HG03457 (cell line): ENCODE measurements around the gene TMEM271.

Experiments
- ATAC-seq: cut with Tn5 transposase; IDR thresholded peaks from one replicate; pipeline ENCODE4 v1.9.1; 2021; ENCODE audit warnings: moderate number of reproducible peaks; ENCODE audit not compliant: unreplicated experiment

TMEM271 gene, protein sequence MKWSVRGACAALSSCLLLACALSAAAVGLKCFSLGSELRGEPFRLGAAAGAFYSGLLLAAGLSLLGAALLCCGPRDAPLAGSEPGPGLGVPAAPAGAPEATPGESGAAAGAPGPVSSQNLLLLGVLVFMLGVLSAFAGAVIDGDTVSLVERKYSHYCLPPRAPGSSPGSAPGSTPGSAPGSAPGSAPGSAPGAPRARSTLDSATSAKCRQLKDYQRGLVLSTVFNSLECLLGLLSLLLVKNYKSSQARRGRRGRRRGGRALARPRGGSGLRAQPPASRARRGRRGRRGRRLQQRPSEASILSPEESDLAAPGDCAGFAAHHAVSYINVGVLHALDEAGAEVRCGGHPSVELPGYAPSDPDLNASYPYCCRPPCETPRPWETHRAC

DNA sequence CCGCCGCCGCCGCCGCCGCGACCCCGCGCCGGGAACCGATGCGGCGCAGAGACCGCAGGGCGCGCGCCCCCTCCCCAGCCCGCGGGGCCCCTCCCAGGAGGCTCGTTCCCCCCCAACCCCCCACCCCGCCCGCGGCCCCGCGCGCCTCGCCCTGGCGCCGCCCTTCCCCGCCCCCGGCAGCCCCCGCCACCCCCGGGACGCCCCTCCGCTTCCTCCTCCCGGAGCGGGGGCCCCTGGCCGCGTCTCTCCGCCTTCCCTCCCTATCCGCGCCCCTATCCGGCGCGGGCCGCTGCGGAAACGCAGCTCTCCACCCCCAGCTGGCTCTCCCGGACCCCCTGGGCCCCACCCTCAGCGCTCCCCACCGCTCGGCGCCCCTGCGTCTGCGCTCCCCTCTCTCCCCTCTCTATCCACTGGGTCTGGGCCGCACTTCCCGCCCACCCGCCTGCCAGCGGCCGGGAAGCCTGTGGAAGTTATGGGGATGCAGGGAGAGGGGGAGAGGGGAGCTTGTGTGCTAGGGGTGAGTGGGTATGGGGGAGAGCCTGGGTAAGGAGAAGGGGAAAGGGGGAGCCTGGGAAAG lies at the start of gene TMEM271:
Gene TMEM271 (minus strand): TSS at position 51 of the 577 bp plus-strand sequence. CDS start 233 bp downstream, outside the sequence.
- ATAC-seq, result no peak

- no peak for ATAC-seq
These were observed 49.6 kb upstream of the TMEM271 start for GRCh38 chr4:625631-626161.

DNA sequence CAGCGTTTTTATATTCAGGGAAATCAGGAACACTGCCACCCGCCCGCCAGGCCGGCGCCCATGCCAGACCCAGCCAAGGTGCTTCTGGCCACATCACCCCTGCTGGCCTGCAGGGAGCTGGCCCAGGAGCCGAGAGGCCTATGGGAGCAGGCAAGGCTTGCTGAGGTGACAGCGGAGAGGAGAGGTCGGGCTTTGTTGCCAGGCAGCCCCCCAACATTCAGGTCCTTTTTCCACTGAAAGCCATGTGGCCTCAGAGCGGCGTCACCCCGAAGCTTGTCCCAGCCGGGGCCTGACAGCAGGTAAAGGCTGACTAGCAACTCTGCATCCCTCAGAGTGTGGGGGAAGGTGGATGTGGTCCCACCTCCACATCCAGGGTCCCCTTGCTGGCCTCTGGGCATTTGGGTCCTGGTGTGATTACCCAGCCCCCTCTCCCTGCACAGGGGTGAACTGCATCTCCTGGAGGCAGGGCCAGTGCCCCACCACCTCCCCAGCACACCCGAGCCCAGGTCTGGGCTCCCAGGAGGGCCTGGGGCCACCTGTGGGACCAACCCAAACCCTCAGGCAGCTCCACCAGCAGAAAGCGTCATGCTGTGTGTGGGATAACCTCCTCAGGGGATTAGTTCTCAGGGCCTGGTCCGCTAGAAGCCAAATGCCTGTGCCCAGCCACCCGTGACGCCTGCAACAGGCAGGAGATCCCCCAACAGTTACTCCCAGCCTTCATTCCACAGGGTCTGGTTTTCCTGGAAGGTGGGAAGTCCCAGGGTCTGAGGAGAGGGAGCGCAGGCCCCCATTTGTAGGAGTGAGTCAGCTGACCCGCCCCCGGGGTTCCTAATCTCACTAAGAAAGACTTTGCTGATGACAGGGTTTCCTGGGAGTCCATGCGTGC lies 48.9 kb upstream of the TMEM271 start, which contains the start of gene PDE6B:
Gene PDE6B (plus strand): TSS at position 869 of the 886 bp plus-strand sequence. CDS start 54 bp downstream, outside the sequence.
- no peak for ATAC-seq

GRCh38 chr4:623914-624566 lies 47.9 kb upstream of the TMEM271 start:
- no peak for ATAC-seq

DNA sequence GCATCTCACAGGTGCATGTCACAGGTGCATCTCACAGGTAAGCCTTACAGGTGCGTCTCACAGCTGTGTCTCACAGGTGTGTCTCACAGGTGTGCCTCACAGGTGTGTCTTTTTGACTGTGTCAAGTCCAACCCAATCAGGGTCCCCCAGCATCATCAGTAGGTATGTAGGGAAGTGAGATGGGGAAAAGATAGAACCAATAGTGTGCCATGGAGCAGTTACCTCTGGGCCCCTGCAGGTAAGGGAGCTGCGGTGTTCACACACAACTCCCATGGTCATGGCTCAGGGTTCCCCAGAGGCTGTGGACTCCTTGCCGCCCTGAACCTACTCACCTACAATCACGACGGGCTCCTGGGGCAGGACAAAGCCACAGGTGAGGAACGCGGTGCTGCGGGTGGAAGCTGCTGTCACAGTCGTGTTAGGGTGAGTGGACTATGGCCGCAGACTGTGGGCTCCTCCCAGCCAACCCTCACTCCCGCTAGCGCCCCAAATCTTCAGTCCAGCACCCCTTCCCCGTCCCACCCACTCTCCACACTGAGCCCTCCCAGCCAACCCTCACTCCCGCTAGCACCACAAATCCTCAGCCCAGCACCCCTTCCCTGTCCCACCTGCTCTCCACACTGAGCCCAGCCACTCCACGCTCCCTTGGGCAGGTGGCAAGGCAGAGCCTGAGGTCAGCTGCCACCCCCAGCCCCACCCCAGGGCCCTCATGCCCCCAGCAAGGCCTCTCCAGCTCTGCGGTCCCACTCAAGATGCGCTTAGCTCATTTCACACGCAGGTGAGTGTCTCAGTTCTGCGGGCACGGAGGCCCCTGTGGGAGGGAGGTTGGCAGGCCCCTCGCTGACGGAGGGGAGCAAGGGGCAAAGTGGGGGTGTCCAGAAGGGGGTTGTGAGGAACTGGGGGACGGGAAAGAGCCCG lies 47.2 kb upstream of the TMEM271 start:
- no peak for ATAC-seq

DNA sequence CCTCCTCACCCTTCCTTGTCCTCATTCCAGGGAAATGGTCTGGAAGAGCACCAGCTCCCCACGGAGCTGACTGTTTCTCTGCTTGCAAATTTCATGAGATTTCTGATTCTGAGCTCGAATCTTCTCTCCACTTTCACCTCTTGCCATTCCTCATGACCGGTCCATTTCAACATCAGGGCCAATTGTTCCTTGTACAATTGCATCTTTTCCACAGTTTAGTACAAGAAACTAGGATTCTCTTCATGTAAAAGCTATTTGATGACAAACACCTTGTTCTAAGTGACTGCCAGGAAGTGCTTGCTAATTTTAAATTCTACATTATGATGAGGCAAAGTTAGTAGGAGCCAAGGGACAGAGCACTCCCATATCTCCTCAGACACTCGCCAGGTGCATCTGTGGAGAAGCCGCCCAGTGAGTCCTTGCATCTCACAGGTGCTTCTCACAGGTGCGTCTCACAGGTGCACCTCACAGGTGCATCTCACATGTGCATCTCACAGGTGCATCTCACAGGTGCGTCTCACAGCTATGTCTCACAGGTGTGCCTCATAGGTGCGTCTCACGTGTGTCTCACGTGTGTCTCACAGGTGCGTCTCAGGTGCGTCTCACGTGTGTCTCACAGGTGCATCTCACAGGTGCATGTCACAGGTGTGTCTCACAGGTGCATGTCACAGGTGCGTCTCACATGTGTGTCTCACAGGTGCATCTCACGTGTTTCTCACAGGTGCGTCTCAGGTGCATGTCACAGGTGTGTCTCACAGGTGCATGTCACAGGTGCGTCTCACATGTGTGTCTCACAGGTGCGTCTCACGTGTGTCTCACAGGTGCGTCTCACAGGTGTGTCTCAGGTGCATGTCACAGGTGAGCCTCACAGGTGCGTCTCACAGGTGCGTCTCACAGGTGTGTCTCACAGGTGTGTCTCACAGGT lies 46.2 kb upstream of the TMEM271 start:
- no peak for ATAC-seq

DNA sequence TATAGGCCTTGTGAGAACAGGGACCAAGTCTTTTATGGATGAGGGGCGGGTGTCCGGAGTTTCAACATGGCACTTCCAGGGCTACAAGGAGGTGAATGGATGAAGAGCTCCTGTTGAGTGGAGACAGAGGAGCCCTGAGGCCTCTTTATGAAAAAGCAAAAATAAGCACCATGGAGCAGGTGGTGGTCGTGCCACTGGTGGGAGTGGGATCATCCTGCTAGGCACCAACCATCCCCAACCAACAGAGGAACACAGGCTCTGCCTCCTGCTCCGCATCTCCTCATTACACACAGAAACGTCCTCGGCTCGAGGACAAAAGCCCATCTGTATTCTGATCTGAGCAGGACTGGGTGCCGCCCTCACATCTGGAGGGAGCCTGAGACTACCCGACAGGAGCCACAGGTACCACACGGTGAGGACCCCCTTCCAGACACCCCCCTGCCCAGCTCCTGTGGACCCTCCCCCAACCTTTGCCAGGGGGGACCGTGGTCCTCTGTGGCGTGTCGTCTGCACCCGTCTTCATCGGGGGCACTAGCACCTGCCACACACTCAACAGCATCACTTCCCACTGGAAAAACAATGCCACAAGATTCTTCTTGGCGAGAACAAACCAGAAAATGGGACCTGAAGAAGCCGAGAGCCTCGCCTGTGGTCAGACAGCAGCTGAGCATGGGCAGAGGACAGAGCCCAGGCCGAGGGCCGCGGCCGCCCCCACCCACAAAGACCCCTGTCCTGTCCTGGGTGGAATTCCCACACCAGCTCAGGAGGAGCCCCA lies 45.4 kb upstream of the TMEM271 start:
- ATAC-seq, result no peak

GRCh38 chr4:620851-621261 lies 44.8 kb upstream of the TMEM271 start:
- ATAC-seq, result no peak

GRCh38 chr4:620201-620600 lies 44.1 kb upstream of the TMEM271 start:
- ATAC-seq, result no peak

GRCh38 chr4:617644-618641 lies 41.8 kb upstream of the TMEM271 start:
- no peak for ATAC-seq

GRCh38 chr4:616911-617643 lies 41.0 kb upstream of the TMEM271 start:
- ATAC-seq, result no peak

DNA sequence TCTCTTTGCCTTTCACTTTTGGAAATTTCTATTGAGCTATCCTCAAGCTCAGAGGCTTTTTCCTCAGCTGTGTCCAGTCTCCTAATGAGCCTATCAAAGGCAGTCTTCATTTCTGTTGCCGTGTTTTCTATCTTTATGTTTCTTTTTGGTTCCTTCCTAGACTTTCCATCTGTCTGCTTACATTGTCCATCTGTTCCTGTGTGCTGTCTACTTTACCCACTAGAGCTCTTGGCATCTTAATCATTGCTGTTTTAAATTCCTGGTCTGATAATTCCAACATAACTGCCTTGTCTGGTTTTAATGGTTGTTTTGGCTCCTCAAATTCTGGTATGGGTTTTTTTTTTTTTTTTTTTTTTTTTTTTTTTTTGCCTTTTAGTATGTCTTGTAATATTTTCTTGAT lies 40.0 kb upstream of the TMEM271 start:
- ATAC-seq, result no peak

- no peak for ATAC-seq
These were observed 37.0 kb upstream of the TMEM271 start for GRCh38 chr4:613126-613525.

DNA sequence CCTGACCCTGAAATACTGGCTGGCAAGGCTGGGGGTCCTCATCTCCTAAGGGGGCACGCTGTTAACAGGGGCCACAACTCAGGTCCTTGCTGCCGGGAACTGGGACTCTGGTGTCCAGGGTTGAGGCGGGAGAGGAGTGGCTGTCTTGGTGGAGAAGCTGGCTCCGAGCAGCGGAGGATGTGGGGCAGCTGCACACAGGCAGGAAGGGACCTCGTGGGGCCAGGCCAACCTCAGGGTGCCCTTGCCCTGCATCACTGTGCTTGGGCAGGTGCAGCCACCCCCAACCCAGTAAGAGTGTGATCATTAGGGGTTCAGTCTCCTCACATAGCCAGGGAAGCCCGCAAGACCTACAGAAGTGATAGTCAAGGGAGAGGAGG lies 36.6 kb upstream of the TMEM271 start:
- ATAC-seq, result no peak

GRCh38 chr4:612052-612748 lies 36.1 kb upstream of the TMEM271 start:
- ATAC-seq, result no peak
